H1 (cell line): ENCODE results near the gene OR5AL1.

Source experiments
- ATF3 ChIP-seq: IDR thresholded peaks from 2 replicates; pipeline ENCODE4 v1.6.1; 2011; ENCODE audit warnings: low read depth, mild to moderate bottlenecking, low read length; ENCODE audit not compliant: insufficient read depth
- CTCF ChIP-seq, 3 experiments: IDR thresholded peaks; 1 replicate in 2 of 3; 2 replicates in 1 of 3; pipeline versions ENCODE4 v1.5.1 to v1.6.1; 2011; ENCODE audit warnings: low read length in 3 of 3, mild to moderate bottlenecking in 3 of 3, inconsistent platforms in 2 of 3, low read depth in 1 of 3, moderate library complexity in 1 of 3; ENCODE audit not compliant: insufficient read depth in 1 of 3; ENCODE audit errors: control extremely low read depth in 1 of 3
- EP300 ChIP-seq, 2 experiments: IDR thresholded peaks; 1 replicate in 1 of 2; 2 replicates in 1 of 2; pipeline ENCODE4 v1.6.1; 2011 to 2012; ENCODE audit warnings: low read depth in 2 of 2, low read length in 2 of 2, mild to moderate bottlenecking in 2 of 2, borderline replicate concordance in 1 of 2, inconsistent platforms in 1 of 2, moderate library complexity in 1 of 2
- KDM5A ChIP-seq: fragments of 200-600 bp; IDR thresholded peaks from 2 replicates; pipeline ENCODE4 v1.7.1; 2012; ENCODE audit warnings: mild to moderate bottlenecking, low read length, inconsistent platforms, mixed read lengths
- POLR2A ChIP-seq, 2 experiments: IDR thresholded peaks; 1 replicate in 1 of 2; 2 replicates in 1 of 2; pipeline ENCODE4 v1.6.1; 2011; ENCODE audit warnings: low read depth in 2 of 2, low read length in 2 of 2, mild to moderate bottlenecking in 2 of 2; ENCODE audit errors: control extremely low read depth in 1 of 2
- POLR2AphosphoS5 ChIP-seq: IDR thresholded peaks from 2 replicates; pipeline ENCODE4 v1.6.1; 2011; ENCODE audit warnings: low read depth, low read length
- RAD21 ChIP-seq, 2 experiments: IDR thresholded peaks in 1 of 2; conservative IDR thresholded peaks in 1 of 2; 2 replicates each; pipeline ENCODE4 v1.6.1; 2011; ENCODE audit warnings: low read depth in 2 of 2, low read length in 2 of 2, improper control_type of control experiment in 1 of 2, inconsistent platforms in 1 of 2, mild to moderate bottlenecking in 1 of 2, moderate library complexity in 1 of 2
- SIN3A ChIP-seq, 2 experiments: IDR thresholded peaks in 1 of 2; conservative IDR thresholded peaks in 1 of 2; 2 replicates each; pipeline ENCODE4 v1.6.1; 2011 to 2012; ENCODE audit warnings: low read length in 2 of 2, improper control_type of control experiment in 1 of 2, low read depth in 1 of 2, mild to moderate bottlenecking in 1 of 2
- SP2 ChIP-seq: IDR thresholded peaks from 2 replicates; pipeline ENCODE4 v1.6.1; 2012; ENCODE audit warnings: mild to moderate bottlenecking, low read length, inconsistent platforms
- SRF ChIP-seq: IDR thresholded peaks from 2 replicates; pipeline ENCODE4 v1.6.1; 2011; ENCODE audit warnings: mild to moderate bottlenecking, low read depth, low read length, moderate library complexity
- TAF1 ChIP-seq: IDR thresholded peaks from 2 replicates; pipeline ENCODE4 v1.6.1; 2011; ENCODE audit warnings: mild to moderate bottlenecking, low read depth, low read length
- ZNF274 ChIP-seq: IDR thresholded peaks from 2 replicates; pipeline ENCODE4 v1.7.0; 2012; ENCODE audit warnings: low read length, borderline replicate concordance; ENCODE audit errors: extremely low read depth

GRCh38 chr11:56410801-56411200 is 1.7 kb upstream of the OR5AL1 start:
- TF ChIP-seq CTCF (IDR thresholded peaks at IDR 0.05; ENCODE audit: control extremely low read depth in 1 of 3, insufficient read depth in 1 of 3, low read depth in 1 of 3, low read length in 3 of 3) (no peak), POLR2AphosphoS5 (no peak), EP300 (IDR thresholded peaks at IDR 0.05; ENCODE audit: borderline replicate concordance in 1 of 2, low read depth in 2 of 2, low read length in 2 of 2) (no peak), SRF (no peak), ATF3 (no peak), KDM5A (no peak), SP2 (no peak), POLR2A (IDR thresholded peaks at IDR 0.05; ENCODE audit: control extremely low read depth in 1 of 2, low read depth in 2 of 2, low read length in 2 of 2) (no peak), TAF1 (no peak), ZNF274 (no peak), RAD21 (IDR thresholded peaks at IDR 0.05 in 1 of 2, conservative IDR thresholded peaks at IDR 0.05 in 1 of 2; ENCODE audit: low read depth in 2 of 2, low read length in 2 of 2) (no peak), SIN3A (conservative IDR thresholded peaks at IDR 0.05 in 1 of 2, IDR thresholded peaks at IDR 0.05 in 1 of 2; ENCODE audit: low read depth in 1 of 2, low read length in 2 of 2) (no peak)
